ENCODE results near the gene ARHGAP28. TPM values are rescaled to one million over a fixed set of nuclear protein-coding genes. Genes with fewer than 3 reads are reported as not detected.

Gene ARHGAP28
- total and polyA plus RNA-seq, 10 of the 15 experiments (the other 5 are each of a cell fraction or from before 2014, with no cell fraction given) = not detected

DNA sequence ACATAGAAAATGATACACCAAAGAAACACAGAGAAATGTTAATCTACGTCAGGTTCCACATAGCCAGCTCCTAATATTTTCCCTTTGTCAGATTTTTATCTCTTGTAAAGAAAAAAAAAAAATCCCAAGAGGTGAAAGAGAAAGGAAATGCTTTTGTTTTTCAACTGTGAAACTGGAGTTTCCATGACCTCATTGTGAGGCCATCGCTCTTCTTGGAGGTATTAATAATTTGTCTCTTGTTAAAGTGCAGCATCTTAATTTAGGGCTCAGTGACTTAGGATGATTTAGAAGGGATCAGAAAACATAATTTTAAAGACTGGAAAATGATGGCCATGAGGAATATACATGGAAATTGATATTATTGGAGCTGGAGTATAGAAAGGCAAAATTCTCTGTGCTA is 21.7 kb downstream of the ARHGAP28 start (continued):
- TF ChIP-seq NFXL1 (IDR thresholded peaks at IDR 0.05; ENCODE audit: borderline replicate concordance) = no peak
- no peak for TF ChIP-seq HDGF (IDR thresholded peaks at IDR 0.05)
- no peak for TF ChIP-seq SMC3 (IDR thresholded peaks at IDR 0.05; ENCODE audit: borderline replicate concordance, low read length)
- no peak for TF ChIP-seq FOS (IDR thresholded peaks at IDR 0.05; ENCODE audit: borderline replicate concordance, extremely low read depth, insufficient read length)
- TF ChIP-seq SP1 (IDR thresholded peaks at IDR 0.05; ENCODE audit: low read depth, low read length) = no peak
- no peak for TF ChIP-seq SRF (IDR thresholded peaks at IDR 0.05; ENCODE audit: low read depth in 2 of 2, low read length in 2 of 2)
- no peak for TF ChIP-seq RFX5 (IDR thresholded peaks at IDR 0.05; ENCODE audit: low read depth, low read length)
- TF ChIP-seq RCOR1 (conservative IDR thresholded peaks at IDR 0.05; ENCODE audit: low read depth, low read length) = no peak
- TF ChIP-seq SUPT20H (IDR thresholded peaks at IDR 0.05; ENCODE audit: borderline replicate concordance, control insufficient read depth, low read depth, low read length) = no peak

DNA sequence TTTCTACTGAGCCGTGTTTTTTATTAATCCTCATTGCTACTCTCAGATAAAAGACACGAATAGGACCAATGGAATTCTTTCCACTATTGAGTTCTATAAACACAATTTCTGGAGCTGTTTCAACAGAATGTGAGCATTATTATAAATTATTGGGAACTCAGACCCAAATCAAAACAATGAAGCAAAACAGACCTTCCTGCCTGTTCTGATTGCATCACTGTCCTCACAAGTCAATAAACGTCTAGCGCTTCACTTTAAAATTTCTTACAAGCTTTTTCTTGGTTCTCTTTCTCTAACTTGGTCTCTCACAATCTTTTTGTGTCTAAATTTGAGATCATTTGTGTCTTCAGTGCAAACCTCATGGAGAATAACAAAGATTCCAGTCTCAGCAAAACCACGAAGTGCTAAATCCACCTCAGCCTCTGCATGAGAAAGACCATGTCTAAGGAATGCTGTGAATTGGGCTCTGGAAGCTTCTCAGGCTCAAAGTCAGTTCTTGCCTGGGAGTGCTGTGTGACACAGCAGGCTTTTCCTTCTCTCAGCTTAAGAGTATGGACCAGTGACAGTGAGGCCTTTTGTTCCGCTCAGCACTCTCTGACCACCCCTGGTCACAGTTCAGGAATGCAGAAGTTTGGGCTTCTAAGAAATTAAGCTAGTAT is 22.8 kb downstream of the ARHGAP28 start:
- H3K9ac ChIP-seq (ENCODE audit: control insufficient read depth, insufficient read depth, low read length) = no peak overlapping the region
- no TSS peak for BruUV-seq (replicated peaks)
- RAD21 ChIA-PET (ENCODE audit: unreplicated experiment) = no interaction called here
- POLR2A ChIA-PET = no interaction called here
- CTCF ChIA-PET = interaction anchor here (0.6 kb wide), 1 partner anchor 20 kb away, joined by 3 read pairs; no protein-coding TSS in a partner anchor
- no peak for DNase-seq (ENCODE audit: low read depth, low spot score)
- H3K4me3 ChIP-seq = no peak overlapping the region
- in situ Hi-C loops (cut with MboI) = no loop called here
- SMC1A ChIA-PET (ENCODE audit: uncharacterized antibody, unreplicated experiment) = no interaction called here
- no peaks in the 10 kb centered on the region for H3K36me3 ChIP-seq (ENCODE audit: control insufficient read depth in 2 of 2, insufficient read depth in 2 of 2, low read length in 1 of 2)
- intact Hi-C loops (cut with micrococcal nuclease; ENCODE audit: unreplicated experiment) = no loop called here
- no peak for ATAC-seq
- no peak overlapping the region for H3K27ac ChIP-seq (ENCODE audit: control insufficient read depth, insufficient read depth)
- H3K27me3 ChIP-seq (replicated peaks in 1 of 2; ENCODE audit: control insufficient read depth in 2 of 2, insufficient read depth in 2 of 2, low read length in 1 of 2) = no peaks in the 10 kb centered on the region
- FAIRE-seq = no peak
- H3K4me1 ChIP-seq (ENCODE audit: control insufficient read depth, insufficient read depth, low read length) = no peaks in the 10 kb centered on the region
- WGBS (ENCODE audit: insufficient coverage, insufficient replicate concordance, low lambda C conversion rate, missing lambda C conversion rate) = 23% methylated on average over 6 of the region's 6 CpGs
- no peak overlapping the region for H3K4me2 ChIP-seq (ENCODE audit: control insufficient read depth, insufficient read depth)
- H4K20me1 ChIP-seq (ENCODE audit: control insufficient read depth, insufficient read depth) = no peaks in the 10 kb centered on the region
- TF ChIP-seq MAX (IDR thresholded peaks at IDR 0.05; ENCODE audit: low read depth, low read length) = no peak
- TF ChIP-seq, protein P1, sequence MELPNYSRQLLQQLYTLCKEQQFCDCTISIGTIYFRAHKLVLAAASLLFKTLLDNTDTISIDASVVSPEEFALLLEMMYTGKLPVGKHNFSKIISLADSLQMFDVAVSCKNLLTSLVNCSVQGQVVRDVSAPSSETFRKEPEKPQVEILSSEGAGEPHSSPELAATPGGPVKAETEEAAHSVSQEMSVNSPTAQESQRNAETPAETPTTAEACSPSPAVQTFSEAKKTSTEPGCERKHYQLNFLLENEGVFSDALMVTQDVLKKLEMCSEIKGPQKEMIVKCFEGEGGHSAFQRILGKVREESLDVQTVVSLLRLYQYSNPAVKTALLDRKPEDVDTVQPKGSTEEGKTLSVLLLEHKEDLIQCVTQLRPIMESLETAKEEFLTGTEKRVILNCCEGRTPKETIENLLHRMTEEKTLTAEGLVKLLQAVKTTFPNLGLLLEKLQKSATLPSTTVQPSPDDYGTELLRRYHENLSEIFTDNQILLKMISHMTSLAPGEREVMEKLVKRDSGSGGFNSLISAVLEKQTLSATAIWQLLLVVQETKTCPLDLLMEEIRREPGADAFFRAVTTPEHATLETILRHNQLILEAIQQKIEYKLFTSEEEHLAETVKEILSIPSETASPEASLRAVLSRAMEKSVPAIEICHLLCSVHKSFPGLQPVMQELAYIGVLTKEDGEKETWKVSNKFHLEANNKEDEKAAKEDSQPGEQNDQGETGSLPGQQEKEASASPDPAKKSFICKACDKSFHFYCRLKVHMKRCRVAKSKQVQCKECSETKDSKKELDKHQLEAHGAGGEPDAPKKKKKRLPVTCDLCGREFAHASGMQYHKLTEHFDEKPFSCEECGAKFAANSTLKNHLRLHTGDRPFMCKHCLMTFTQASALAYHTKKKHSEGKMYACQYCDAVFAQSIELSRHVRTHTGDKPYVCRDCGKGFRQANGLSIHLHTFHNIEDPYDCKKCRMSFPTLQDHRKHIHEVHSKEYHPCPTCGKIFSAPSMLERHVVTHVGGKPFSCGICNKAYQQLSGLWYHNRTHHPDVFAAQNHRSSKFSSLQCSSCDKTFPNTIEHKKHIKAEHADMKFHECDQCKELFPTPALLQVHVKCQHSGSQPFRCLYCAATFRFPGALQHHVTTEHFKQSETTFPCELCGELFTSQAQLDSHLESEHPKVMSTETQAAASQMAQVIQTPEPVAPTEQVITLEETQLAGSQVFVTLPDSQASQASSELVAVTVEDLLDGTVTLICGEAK (IDR thresholded peaks at IDR 0.05; ENCODE audit: borderline replicate concordance) = no peak
- no peak for TF ChIP-seq IKZF2 (IDR thresholded peaks at IDR 0.05)
- no peak for TF ChIP-seq ZZZ3 (IDR thresholded peaks at IDR 0.05; ENCODE audit: control insufficient read depth, insufficient read length, low read depth)
- no peak for TF ChIP-seq SP1 (IDR thresholded peaks at IDR 0.05; ENCODE audit: low read depth, low read length)
- no peaks in the 10 kb centered on the region for H3K79me2 ChIP-seq (ENCODE audit: control insufficient read depth, insufficient read depth, low read length)
- H2AFZ ChIP-seq (ENCODE audit: control insufficient read depth, low read depth, low read length) = no peak overlapping the region
- H3K9me3 ChIP-seq (replicated peaks; ENCODE audit: control insufficient read depth, insufficient read depth, low read length) = no peaks in the 10 kb centered on the region
